NCI-H748 (cell line): ENCODE results near the gene PPP1R1B.

Source experiments
- DNase-seq: peaks from one replicate; lab custom pipeline; 2025; ENCODE audit not compliant: unreplicated experiment; lab: John Stamatoyannopoulos, UW

The PPP1R1B gene

GRCh38 chr17:39631403-39631802 lies 4.7 kb downstream of the PPP1R1B start:
- DNase-seq, result no peak

GRCh38 chr17:39632153-39632941 lies 5.6 kb downstream of the PPP1R1B start:
- no peak for DNase-seq

- no peak for DNase-seq
These were observed 6.9 kb downstream of the PPP1R1B start for GRCh38 chr17:39633570-39634183.

- peak; percentile 55 for DNase-seq
These were observed 7.7 kb downstream of the PPP1R1B start for GRCh38 chr17:39634384-39634871.

- no peak for DNase-seq
These were observed 8.9 kb downstream of the PPP1R1B start for GRCh38 chr17:39635614-39636176.

GRCh38 chr17:39636587-39636926 lies 9.8 kb downstream of the PPP1R1B start:
- no peak for DNase-seq

GRCh38 chr17:39636927-39637736 lies 10.4 kb downstream of the PPP1R1B start, which contains the start of gene STARD3:
TSS of gene STARD3 (plus strand) at chr17:39637144. CDS start at chr17:39653532, 16,388 bp downstream.
- peak; percentile 92 for DNase-seq

- DNase-seq, result no peak
These were observed 11.6 kb downstream of the PPP1R1B start for GRCh38 chr17:39638317-39638716.

GRCh38 chr17:39639043-39639442 lies 12.3 kb downstream of the PPP1R1B start:
- no peak for DNase-seq

GRCh38 chr17:39639566-39640458 lies 13.1 kb downstream of the PPP1R1B start:
- DNase-seq, result no peak

- no peak for DNase-seq
These were observed 13.9 kb downstream of the PPP1R1B start for GRCh38 chr17:39640591-39641031.

- DNase-seq, result no peak
These were observed 14.3 kb downstream of the PPP1R1B start for GRCh38 chr17:39641097-39641496.

GRCh38 chr17:39641883-39642282 lies 15.1 kb downstream of the PPP1R1B start:
- DNase-seq, result no peak

GRCh38 chr17:39642291-39643074 lies 15.7 kb downstream of the PPP1R1B start:
- no peak for DNase-seq

- no peak for DNase-seq
These were observed 16.5 kb downstream of the PPP1R1B start for GRCh38 chr17:39643271-39643670.

GRCh38 chr17:39647256-39647655 lies 20.5 kb downstream of the PPP1R1B start:
- DNase-seq, result no peak

- DNase-seq, result no peak
These were observed 22.0 kb downstream of the PPP1R1B start for GRCh38 chr17:39648616-39649366.

GRCh38 chr17:39650121-39650579 lies 23.4 kb downstream of the PPP1R1B start:
- no peak for DNase-seq
